Measurements from ENCODE around the gene POU2AF2.

DNA sequence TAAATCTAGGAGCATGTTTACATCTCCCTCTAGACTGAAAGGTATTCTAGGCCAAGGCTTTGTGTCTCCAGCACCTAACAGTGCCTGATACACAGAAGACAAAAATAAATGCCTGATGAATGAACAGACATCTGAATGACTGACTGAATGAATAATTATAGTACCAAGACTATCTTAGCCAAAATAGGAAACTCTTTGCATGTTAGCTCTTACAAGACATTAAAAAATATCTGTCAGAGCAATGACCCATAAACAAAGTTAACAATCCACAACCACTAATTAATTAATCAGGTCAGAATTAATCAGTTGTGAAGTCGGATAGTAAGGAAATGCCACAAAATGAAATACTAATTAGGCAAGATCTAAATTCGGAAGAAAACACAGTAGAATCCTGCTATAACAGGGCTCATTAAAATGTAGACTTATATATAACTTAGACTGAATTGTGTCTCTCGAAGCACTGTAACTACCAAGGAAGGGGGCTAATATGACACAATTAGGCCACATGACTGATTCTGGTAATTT, 45.5 kb upstream of the POU2AF2 start:
- TF ChIP-seq, protein P1, sequence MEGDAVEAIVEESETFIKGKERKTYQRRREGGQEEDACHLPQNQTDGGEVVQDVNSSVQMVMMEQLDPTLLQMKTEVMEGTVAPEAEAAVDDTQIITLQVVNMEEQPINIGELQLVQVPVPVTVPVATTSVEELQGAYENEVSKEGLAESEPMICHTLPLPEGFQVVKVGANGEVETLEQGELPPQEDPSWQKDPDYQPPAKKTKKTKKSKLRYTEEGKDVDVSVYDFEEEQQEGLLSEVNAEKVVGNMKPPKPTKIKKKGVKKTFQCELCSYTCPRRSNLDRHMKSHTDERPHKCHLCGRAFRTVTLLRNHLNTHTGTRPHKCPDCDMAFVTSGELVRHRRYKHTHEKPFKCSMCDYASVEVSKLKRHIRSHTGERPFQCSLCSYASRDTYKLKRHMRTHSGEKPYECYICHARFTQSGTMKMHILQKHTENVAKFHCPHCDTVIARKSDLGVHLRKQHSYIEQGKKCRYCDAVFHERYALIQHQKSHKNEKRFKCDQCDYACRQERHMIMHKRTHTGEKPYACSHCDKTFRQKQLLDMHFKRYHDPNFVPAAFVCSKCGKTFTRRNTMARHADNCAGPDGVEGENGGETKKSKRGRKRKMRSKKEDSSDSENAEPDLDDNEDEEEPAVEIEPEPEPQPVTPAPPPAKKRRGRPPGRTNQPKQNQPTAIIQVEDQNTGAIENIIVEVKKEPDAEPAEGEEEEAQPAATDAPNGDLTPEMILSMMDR (IDR thresholded peaks at IDR 0.05 in 4 of 5, conservative IDR thresholded peaks at IDR 0.05 in 1 of 5) = no peak
- TF ChIP-seq POLR2A (IDR thresholded peaks at IDR 0.05) = no peak

Data from gastrocnemius medialis (tissue), 4 donors.